Measurements from ENCODE around the gene GCSAM.

GCSAM gene

GRCh38 chr3:112167758-112168157, 34.7 kb upstream of the GCSAM start:
- no peaks in the 10 kb centered on the region for H3K4me1 ChIP-seq (ENCODE audit: control insufficient read depth in 1 of 2, insufficient read depth in 1 of 2, low read depth in 1 of 2, low read length in 1 of 2)
- no peaks in the 10 kb centered on the region for H3K36me3 ChIP-seq
- H3K4me3 ChIP-seq (ENCODE audit: low read depth in 1 of 2, low read length in 1 of 2): no peak overlapping the region
- H3K27ac ChIP-seq: no peak overlapping the region
- H3K27me3 ChIP-seq: no peaks in the 10 kb centered on the region
- H3K9me3 ChIP-seq: no peaks in the 10 kb centered on the region
- no peak for TF ChIP-seq CTCF (IDR thresholded peaks at IDR 0.05)

GRCh38 chr3:112149136-112149535, 16.1 kb upstream of the GCSAM start:
- Histone ChIP-seq H3K4me1 (ENCODE audit: control insufficient read depth in 1 of 2, insufficient read depth in 1 of 2, low read depth in 1 of 2, low read length in 1 of 2) (no peaks in the 10 kb centered on the region), H3K27ac (no peak overlapping the region), H3K4me3 (ENCODE audit: low read depth in 1 of 2, low read length in 1 of 2) (no peak overlapping the region), H3K9me3 (peaks cover 8% of the 10 kb centered on the region), H3K36me3 (no peaks in the 10 kb centered on the region), H3K27me3 (no peaks in the 10 kb centered on the region)
- no peak for TF ChIP-seq CTCF (IDR thresholded peaks at IDR 0.05)

GRCh38 chr3:112143689-112144088, 10.6 kb upstream of the GCSAM start:
- Histone ChIP-seq H3K27me3 (no peaks in the 10 kb centered on the region), H3K4me1 (ENCODE audit: control insufficient read depth in 1 of 2, insufficient read depth in 1 of 2, low read depth in 1 of 2, low read length in 1 of 2) (no peaks in the 10 kb centered on the region), H3K4me3 (ENCODE audit: low read depth in 1 of 2, low read length in 1 of 2) (no peak overlapping the region), H3K9me3 (no peaks in the 10 kb centered on the region), H3K36me3 (no peaks in the 10 kb centered on the region), H3K27ac (no peak overlapping the region)
- no peak for TF ChIP-seq CTCF (IDR thresholded peaks at IDR 0.05)

- no peak for TF ChIP-seq CTCF (IDR thresholded peaks at IDR 0.05)
- H3K36me3 ChIP-seq: no peaks in the 10 kb centered on the region
- H3K27ac ChIP-seq: no peak overlapping the region
- H3K27me3 ChIP-seq: no peaks in the 10 kb centered on the region
- H3K4me1 ChIP-seq (ENCODE audit: control insufficient read depth in 1 of 2, insufficient read depth in 1 of 2, low read depth in 1 of 2, low read length in 1 of 2): no peaks in the 10 kb centered on the region
- H3K9me3 ChIP-seq: no peaks in the 10 kb centered on the region
- no peak overlapping the region for H3K4me3 ChIP-seq (ENCODE audit: low read depth in 1 of 2, low read length in 1 of 2)
Measured at GRCh38 chr3:112143251-112143650, 10.2 kb upstream of the GCSAM start.

- H3K4me3 ChIP-seq (ENCODE audit: low read depth in 1 of 2, low read length in 1 of 2): no peak overlapping the region
- H3K27ac ChIP-seq: no peak overlapping the region
- TF ChIP-seq CTCF (IDR thresholded peaks at IDR 0.05): no peak
- H3K36me3 ChIP-seq: no peaks in the 10 kb centered on the region
- no peaks in the 10 kb centered on the region for H3K27me3 ChIP-seq
- no peaks in the 10 kb centered on the region for H3K4me1 ChIP-seq (ENCODE audit: control insufficient read depth in 1 of 2, insufficient read depth in 1 of 2, low read depth in 1 of 2, low read length in 1 of 2)
- H3K9me3 ChIP-seq: no peaks in the 10 kb centered on the region
Measured at GRCh38 chr3:112141293-112141692, 8.2 kb upstream of the GCSAM start.

GRCh38 chr3:112140584-112140983, 7.5 kb upstream of the GCSAM start:
- no peak overlapping the region for H3K27ac ChIP-seq
- no peak overlapping the region for H3K4me3 ChIP-seq (ENCODE audit: low read depth in 1 of 2, low read length in 1 of 2)
- no peak for TF ChIP-seq CTCF (IDR thresholded peaks at IDR 0.05)
- no peaks in the 10 kb centered on the region for H3K4me1 ChIP-seq (ENCODE audit: control insufficient read depth in 1 of 2, insufficient read depth in 1 of 2, low read depth in 1 of 2, low read length in 1 of 2)
- H3K27me3 ChIP-seq: no peaks in the 10 kb centered on the region
- H3K9me3 ChIP-seq: no peaks in the 10 kb centered on the region
- H3K36me3 ChIP-seq: no peaks in the 10 kb centered on the region
